ENCODE measurements around the gene SIRPA.
"Not testable (repeated sequence)": the region's sequence is repeated elsewhere in the genome, so short reads cannot be mapped to it uniquely, and the experiment has no call there.

The SIRPA gene

DNA sequence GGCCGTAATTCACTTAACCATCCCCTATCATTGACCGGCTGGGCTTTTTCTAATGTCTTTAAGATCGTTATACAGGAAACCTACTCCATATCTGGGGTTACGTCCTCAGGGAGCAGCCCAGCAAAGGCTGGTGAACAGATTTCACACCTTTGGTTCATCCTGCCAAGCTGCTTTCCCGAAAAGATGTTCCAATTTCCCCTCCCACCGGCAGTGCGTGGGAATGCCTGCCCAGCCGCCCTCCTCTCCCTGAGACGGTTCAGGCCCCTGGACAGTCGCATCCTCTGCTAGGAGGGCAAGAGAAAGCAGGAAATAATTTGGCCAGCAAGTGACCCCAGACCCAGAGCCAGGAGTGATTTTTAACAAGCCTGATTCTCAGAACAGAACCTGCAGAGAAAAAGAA is 16.3 kb downstream of the SIRPA start:
- no peaks in the 10 kb centered on the region for H4K20me1 ChIP-seq (ENCODE audit: control insufficient read depth, insufficient read depth, low read depth, low read length)
- no peak overlapping the region for H3K27ac ChIP-seq (ENCODE audit: low read depth, low read length)
- TF ChIP-seq, protein P1, sequence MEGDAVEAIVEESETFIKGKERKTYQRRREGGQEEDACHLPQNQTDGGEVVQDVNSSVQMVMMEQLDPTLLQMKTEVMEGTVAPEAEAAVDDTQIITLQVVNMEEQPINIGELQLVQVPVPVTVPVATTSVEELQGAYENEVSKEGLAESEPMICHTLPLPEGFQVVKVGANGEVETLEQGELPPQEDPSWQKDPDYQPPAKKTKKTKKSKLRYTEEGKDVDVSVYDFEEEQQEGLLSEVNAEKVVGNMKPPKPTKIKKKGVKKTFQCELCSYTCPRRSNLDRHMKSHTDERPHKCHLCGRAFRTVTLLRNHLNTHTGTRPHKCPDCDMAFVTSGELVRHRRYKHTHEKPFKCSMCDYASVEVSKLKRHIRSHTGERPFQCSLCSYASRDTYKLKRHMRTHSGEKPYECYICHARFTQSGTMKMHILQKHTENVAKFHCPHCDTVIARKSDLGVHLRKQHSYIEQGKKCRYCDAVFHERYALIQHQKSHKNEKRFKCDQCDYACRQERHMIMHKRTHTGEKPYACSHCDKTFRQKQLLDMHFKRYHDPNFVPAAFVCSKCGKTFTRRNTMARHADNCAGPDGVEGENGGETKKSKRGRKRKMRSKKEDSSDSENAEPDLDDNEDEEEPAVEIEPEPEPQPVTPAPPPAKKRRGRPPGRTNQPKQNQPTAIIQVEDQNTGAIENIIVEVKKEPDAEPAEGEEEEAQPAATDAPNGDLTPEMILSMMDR (IDR thresholded peaks at IDR 0.05; ENCODE audit: low read depth, low read length, poor library complexity, severe bottlenecking) = no peak
- no peak for TF ChIP-seq EZH2phosphoT487 (IDR thresholded peaks at IDR 0.05; ENCODE audit: borderline replicate concordance, low read length)
- H3K9me2 ChIP-seq (replicated peaks; ENCODE audit: control insufficient read depth, low read length) = no peaks in the 10 kb centered on the region
- H3K4me1 ChIP-seq (ENCODE audit: control insufficient read depth, low read length) = no peaks in the 10 kb centered on the region
- H3F3A ChIP-seq (ENCODE audit: control insufficient read depth, insufficient read depth) = no peaks in the 10 kb centered on the region
- H3K27me3 ChIP-seq (ENCODE audit: control insufficient read depth, low read length) = no peaks in the 10 kb centered on the region
- H3K9me3 ChIP-seq (ENCODE audit: control insufficient read depth, insufficient read depth, low read length) = no peaks in the 10 kb centered on the region
- no peaks in the 10 kb centered on the region for H3K79me2 ChIP-seq (ENCODE audit: control insufficient read depth, low read length)
- no peak overlapping the region for H3K4me2 ChIP-seq (ENCODE audit: low read length)
- H3K4me3 ChIP-seq (ENCODE audit: low read length) = no peak overlapping the region
- H3K36me3 ChIP-seq (ENCODE audit: control insufficient read depth, low read length) = no peaks in the 10 kb centered on the region

DNA sequence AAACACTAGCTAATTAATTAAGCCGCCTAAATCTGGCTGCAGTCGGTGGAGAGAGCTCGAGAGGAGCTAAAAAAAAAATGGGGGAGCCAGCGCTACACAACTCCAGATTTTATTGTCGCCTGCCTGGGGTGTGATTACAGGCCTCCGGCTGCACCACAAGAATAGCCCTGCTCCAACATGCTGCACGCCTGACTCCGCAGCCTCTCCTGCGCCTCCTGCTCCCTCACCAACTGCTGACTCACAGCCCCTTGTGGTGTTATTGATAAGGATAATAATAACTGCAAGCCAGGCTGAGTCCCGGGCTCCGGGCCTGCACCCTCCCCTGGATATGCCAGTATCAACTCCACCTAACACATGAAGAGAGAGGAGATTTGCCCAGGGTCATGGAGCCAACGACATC is 16.8 kb downstream of the SIRPA start:
- no peaks in the 10 kb centered on the region for H3K9me3 ChIP-seq (ENCODE audit: control insufficient read depth, insufficient read depth, low read length)
- no peak overlapping the region for H3K27ac ChIP-seq (ENCODE audit: low read depth, low read length)
- H3K36me3 ChIP-seq (ENCODE audit: control insufficient read depth, low read length) = no peaks in the 10 kb centered on the region
- no peaks in the 10 kb centered on the region for H3F3A ChIP-seq (ENCODE audit: control insufficient read depth, insufficient read depth)
- no peaks in the 10 kb centered on the region for H3K9me2 ChIP-seq (replicated peaks; ENCODE audit: control insufficient read depth, low read length)
- no peak overlapping the region for H3K4me3 ChIP-seq (ENCODE audit: low read length)
- no peaks in the 10 kb centered on the region for H4K20me1 ChIP-seq (ENCODE audit: control insufficient read depth, insufficient read depth, low read depth, low read length)
- no peaks in the 10 kb centered on the region for H3K4me1 ChIP-seq (ENCODE audit: control insufficient read depth, low read length)
- H3K4me2 ChIP-seq (ENCODE audit: low read length) = no peak overlapping the region
- no peak for TF ChIP-seq EZH2phosphoT487 (IDR thresholded peaks at IDR 0.05; ENCODE audit: borderline replicate concordance, low read length)
- no peaks in the 10 kb centered on the region for H3K79me2 ChIP-seq (ENCODE audit: control insufficient read depth, low read length)
- H3K27me3 ChIP-seq (ENCODE audit: control insufficient read depth, low read length) = no peaks in the 10 kb centered on the region

DNA sequence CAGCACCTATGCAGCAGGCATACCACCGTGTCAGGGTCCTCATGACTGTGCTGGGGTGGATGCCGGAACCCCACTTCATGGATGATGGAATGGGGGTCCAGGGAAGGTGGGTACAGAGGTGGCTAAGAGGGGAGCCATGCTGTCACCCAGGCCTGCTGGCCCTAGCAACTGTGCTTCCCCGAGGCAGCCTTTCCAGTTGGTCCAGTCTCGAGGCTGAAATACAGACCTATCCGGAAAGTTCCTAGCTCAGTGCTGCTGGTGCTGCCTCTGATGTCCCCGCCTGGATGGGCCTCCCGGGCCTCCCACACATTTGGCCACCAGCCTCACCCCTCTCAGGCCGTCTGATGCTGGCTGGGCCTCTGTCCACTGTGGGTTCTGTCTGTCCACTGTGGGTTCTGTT is 17.4 kb downstream of the SIRPA start:
- Histone ChIP-seq H3K9me3 (ENCODE audit: control insufficient read depth, insufficient read depth, low read length) (no peaks in the 10 kb centered on the region), H3K4me1 (ENCODE audit: control insufficient read depth, low read length) (no peaks in the 10 kb centered on the region), H3F3A (ENCODE audit: control insufficient read depth, insufficient read depth) (no peaks in the 10 kb centered on the region), H3K36me3 (ENCODE audit: control insufficient read depth, low read length) (no peaks in the 10 kb centered on the region), H3K79me2 (ENCODE audit: control insufficient read depth, low read length) (no peaks in the 10 kb centered on the region), H3K4me2 (ENCODE audit: low read length) (no peak overlapping the region), H3K4me3 (ENCODE audit: low read length) (no peak overlapping the region), H3K27ac (ENCODE audit: low read depth, low read length) (no peak overlapping the region), H3K27me3 (ENCODE audit: control insufficient read depth, low read length) (no peaks in the 10 kb centered on the region), H4K20me1 (ENCODE audit: control insufficient read depth, insufficient read depth, low read depth, low read length) (no peaks in the 10 kb centered on the region), H3K9me2 (replicated peaks; ENCODE audit: control insufficient read depth, low read length) (no peaks in the 10 kb centered on the region)
- TF ChIP-seq, protein P1 (IDR thresholded peaks at IDR 0.05; ENCODE audit: low read depth, low read length, poor library complexity, severe bottlenecking) = no peak
- no peak for TF ChIP-seq EZH2phosphoT487 (IDR thresholded peaks at IDR 0.05; ENCODE audit: borderline replicate concordance, low read length)

DNA sequence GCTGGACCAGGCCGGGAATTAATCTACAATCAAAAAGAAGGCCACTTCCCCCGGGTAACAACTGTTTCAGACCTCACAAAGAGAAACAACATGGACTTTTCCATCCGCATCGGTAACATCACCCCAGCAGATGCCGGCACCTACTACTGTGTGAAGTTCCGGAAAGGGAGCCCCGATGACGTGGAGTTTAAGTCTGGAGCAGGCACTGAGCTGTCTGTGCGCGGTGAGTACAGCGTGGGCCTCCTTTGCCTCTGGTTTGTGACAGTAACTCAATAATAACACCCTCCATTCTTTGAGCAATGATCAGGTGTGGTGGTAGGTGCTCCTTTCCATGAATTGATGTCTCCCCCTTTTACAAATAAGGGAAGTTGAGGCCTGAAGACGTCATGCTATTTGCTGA is 20.0 kb downstream of the SIRPA start:
- not testable (repeated sequence) for H3K36me3 ChIP-seq (ENCODE audit: control insufficient read depth, low read length); H3K9me3 ChIP-seq (ENCODE audit: control insufficient read depth, insufficient read depth, low read length); H3K79me2 ChIP-seq (ENCODE audit: control insufficient read depth, low read length); H3K27ac ChIP-seq (ENCODE audit: low read depth, low read length); H3K4me3 ChIP-seq (ENCODE audit: low read length); H4K20me1 ChIP-seq (ENCODE audit: control insufficient read depth, insufficient read depth, low read depth, low read length); H3K9me2 ChIP-seq (replicated peaks; ENCODE audit: control insufficient read depth, low read length); H3K4me2 ChIP-seq (ENCODE audit: low read length); H3F3A ChIP-seq (ENCODE audit: control insufficient read depth, insufficient read depth); H3K4me1 ChIP-seq (ENCODE audit: control insufficient read depth, low read length); H3K27me3 ChIP-seq (ENCODE audit: control insufficient read depth, low read length)
